Embryonic facial prominence (tissue), 1 donor: ENCODE measurements around the gene SPI1.

Experiments used
- DNase-seq: peaks from one replicate; pipeline ENCODE4 v3.0.0-alpha.2; 2016; ENCODE audit errors: extremely low spot score

SPI1 gene

DNA sequence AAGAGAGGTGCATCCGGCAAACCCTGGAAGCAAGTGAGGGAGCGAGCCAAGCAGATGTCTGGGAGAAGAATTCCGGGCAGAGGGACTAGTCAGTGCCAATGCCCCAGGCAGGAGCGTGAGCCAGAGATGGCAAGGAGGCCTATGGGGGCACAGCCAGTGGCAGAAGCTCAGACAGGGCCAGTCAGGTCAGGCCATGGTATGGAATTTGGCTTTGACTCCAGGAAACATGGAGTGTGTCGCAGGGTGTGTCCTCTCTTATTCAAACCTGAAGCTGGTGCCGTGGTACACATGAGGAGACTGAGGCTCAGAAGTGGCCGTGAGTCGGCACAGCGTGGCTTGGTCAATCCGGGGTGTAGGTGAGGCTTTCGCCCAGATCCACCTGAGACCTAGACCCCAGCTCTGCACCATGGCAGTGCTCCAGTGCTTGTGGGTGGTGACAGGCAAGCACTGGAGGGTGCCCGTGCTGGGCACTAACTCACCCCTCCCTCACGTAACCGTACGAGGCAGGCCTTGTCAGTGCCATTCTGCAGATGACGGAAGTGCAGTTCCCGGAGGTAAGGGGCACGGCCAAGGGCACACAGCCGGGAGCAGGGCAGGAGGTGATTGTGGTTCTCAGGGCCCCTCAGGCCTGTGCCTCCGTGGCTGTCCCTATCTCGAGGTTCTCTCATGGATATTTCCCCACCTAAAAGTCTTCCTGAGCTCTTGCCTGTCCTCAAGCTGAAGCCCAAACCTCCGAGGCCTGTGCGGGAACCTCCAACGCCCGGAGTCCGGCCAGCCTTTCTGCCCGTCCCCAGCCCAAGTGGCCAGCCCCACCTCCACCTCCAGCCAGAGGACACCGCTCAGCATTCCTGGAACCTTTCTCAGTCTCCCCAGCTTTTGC, 10.6 kb upstream of the SPI1 start:
- no peak for DNase-seq

DNA sequence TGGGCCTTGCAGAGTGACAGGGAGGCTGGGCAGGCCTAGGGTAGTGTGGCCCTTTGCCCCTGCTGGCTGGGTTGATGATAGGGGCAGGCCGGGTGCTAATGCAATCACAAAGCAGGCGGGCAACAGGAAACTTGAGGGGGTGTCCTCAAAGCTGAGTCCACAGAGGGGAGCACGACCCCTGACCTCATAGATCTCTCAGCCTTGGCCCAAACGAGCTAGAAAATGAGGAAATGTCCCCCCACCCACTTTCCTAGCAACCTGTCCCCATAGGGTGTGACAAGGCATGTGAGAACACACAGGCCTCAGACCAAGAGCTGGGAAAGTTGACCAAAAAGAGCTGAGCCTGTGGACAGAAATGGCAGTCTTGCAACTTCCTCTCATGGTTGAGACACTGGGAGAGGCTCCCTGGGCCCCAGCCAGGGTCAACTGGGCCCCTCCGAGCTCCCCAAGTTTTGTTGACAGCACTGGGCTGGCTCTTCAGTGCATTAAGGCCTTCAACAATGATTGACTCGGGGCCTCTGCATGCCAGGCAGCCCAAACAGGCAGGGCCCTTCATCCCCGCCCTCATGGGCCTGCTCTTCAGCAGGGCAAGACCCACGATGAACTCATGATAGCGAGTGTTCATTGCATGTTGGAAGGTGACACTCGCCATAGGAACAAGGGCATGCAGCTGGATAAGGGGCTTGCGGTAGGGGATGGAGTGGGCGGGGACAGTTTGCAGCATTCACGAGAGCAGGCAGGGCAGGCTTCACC, 9.8 kb upstream of the SPI1 start:
- DNase-seq = no peak

DNA sequence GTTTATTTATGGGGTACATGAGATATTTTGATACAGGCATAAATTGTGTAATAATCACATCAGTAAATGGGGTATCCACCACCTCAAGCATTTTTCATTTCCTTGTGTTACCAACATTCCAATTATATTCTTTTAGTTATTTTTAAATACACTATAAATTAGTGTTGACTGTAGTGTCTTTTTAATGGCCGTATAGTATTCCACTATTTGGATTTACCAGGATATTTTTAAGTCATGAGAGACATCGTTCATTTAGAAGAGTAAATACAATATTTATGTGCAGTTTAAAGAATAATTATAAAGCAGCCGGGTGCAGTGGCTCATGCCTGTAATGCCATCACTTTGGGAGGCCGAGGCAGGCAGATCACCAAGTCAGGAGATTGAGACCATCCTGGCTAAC, 6.2 kb upstream of the SPI1 start:
- DNase-seq = no peak

DNA sequence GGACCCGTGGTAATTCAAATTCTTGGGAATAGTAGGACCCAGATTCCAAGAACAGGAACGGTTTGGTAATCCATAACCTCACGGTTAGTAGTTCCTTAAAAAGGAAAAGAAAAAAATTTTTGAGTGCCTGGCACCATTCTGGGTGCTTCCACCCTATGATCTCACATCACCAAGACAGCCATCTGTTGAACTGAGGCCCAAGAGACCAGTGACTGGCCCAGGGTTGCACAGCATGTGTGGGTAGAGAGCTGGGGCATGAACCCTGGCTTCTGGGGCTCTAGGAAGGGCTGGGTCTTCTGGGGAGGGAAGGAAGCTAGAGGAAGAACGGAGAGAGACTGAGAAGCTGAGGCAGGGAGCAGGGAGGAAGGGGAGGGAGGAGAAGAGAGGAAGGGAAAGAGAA, 4.7 kb upstream of the SPI1 start:
- no peak for DNase-seq

DNA sequence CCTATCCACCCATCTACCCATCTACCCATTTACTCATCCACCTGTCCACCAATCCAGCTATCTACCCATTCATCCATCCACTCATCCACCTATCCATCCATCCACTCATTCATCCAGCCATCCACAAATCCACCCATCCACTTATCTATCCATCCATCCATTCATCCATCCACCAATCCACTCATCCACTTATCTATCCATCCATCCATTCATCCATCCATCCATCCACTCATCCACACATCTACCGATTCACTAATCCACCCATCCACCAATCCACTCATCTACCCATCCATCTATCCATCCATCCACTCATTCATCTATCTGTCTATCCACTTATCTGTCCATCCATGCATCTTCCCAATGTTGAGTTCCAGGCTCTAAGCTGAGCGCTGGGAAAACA, 1.7 kb upstream of the SPI1 start:
- no peak for DNase-seq

DNA sequence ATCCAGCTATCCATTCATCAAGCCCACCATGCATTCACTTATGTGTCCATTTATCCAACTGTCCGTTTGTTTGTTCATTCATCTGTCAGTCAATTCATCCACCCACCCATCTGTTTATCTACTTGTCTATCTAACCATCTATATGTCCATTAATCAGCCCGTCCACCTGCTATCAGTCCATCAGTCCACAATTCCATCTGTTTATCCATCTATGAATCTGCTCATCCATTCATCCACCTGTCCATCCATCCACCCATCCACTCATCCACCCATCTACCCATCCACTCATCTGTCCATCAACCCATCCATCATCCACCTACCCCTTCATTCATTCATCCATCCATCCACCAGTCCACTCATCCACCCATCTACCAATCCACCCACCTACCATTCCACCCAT, 970 bp upstream of the SPI1 start:
- DNase-seq = no peak

DNA sequence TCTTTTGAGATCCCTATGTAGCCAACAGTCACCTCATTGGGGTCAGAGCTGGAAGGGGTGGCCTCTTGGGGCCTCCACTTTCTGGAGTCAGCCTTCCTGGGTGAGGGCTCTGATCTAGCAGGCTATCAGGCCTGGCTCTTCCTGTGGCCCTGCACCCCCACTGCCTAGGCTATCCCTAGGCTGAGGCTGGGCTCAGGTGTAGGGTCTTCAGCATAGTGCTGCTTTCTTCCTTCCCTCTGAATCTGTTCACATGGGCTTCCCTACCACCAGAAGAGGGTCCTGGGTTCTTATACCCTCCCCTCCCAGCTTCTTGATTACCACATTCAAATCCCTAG, 456 bp upstream of the SPI1 start:
- DNase-seq = no peak

DNA sequence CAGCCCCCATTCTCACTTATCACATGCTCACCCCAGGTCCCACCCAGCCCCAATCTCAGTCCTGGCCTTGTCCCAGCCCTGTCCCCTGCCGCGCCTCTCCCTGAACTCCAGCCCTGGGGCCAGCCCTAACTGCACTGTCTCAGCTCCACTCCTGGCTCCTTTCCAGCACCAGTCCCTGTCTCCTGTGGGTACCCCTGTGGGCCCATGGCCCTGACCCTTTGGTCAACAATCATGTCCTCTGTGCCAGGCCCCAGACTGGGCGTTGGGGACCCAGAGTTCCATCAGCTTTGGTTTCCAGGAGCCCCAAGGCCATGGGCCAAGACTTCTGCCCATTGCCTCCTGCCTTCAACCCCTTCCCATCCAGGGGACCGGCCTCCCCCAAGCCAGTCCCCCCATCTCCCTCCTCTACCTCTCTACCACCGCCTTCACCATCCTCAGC, 757 bp downstream of the SPI1 start:
- no peak for DNase-seq

DNA sequence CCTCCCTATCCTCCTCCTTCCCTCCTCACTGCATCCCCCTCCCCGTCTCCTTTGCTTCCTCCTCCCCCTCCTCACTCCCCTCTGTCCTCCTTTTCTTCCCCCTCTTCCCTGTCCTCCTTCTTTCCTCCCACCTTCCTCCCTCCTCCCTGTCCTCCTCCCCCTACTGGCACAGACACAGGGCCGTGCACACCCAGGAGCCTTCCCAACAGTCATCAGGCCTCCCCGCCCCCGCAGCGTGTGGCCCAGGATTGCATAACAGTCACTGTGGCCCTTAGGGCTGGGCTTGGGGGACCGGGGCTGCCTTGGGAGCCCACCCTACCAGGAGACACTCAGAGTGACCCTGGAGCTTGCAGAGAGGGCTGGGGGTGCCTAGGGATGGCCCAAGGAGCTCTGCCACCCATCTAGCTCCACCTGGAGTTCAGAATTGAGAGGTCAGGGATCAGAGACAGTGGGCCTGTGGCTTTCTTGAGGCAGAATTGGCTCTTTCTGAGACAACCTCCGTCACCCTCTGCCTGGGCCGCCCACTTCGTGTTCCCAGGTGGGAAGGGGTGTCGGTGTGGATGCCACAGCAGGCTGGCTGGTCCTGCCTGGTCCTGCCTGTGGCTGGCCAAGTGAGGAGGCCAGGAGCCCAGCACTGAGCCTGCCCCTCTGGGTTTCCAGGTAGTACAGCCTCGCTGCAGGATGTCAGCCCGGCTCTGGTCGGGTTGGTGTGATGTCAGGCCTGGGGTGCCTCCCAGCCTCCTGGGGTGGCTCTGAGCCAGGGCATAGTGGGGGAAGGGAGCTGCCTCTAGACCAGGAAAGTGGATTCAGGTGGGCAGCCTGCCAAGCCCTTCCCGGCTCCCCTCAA, 1.6 kb downstream of the SPI1 start:
- DNase-seq = no peak

DNA sequence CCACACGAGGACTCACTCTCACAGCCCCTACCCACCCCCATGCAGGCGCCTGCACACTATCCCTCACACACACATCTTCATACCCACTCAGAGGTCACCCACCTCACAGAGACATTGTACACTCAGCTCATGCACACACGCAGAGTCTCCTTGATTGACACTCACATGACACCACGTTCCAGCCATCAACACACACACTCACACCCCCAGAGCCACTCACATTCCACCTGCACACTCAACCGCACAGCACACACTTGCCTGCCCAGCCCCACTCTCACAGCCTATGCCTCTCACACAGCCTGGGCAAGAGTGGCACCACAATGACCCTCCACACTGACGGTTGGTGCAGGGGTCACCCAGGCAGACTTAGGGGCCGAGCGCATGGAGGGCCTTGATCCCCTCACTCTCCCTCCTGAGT, 2.2 kb downstream of the SPI1 start:
- no peak for DNase-seq

DNA sequence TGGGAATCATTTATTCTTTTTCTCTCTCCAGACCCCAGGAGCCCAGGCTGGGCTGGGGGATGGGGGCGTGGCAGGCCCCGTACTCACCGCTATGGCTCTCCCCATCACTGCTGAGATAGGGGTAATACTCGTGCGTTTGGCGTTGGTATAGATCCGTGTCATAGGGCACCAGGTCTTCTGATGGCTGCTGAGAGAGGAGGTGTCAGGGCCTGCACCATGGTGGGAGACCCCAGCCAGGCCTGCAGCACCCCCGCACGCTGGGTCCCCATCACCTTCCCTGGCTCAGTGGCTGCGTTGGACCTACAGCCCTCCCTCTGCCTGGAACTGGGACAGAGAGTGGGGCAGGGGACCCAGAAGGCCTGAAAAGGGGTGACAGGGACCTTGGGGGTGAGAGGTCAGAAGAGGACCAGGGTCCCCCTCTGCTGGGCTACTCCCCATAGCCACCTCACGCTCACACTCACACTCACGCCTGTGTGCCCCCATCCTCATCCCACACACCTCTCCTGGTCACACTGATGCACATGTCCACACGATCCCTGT, 2.7 kb downstream of the SPI1 start:
- DNase-seq = no peak

DNA sequence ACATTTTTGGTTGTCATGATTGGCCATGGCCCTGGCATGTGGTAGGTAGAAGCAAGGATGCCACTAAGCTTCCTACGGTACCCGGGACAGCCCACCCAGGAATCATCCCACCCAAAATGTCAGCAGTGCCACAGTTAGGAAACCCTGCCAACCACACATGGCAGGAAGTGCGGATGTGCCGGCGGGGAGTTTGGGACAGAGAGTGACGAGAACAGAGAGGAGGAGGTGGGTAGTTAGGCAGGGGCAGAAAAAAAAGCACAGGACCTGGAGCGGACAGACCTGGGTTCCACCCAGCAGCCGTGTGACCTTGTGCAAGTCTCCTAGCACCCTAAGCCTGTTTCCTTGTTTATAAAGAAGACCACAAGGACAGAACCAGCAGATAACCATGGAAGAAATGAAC, 3.3 kb downstream of the SPI1 start:
- DNase-seq = no peak

DNA sequence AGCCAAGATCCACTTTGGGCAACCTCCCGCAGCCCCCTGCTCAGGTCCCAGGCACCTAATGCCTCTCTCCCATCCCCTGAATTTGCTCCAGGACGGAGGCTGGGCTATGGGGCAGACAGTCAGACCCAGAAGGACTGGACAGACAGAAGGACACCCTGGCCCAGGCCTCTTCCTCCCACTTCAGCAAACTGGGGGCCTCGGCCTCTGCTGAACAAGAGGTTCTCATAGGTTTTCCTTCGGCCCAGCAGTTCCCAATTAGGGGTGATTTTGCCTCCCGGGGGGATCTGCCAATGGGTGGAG, 3.7 kb downstream of the SPI1 start:
- no peak for DNase-seq

DNA sequence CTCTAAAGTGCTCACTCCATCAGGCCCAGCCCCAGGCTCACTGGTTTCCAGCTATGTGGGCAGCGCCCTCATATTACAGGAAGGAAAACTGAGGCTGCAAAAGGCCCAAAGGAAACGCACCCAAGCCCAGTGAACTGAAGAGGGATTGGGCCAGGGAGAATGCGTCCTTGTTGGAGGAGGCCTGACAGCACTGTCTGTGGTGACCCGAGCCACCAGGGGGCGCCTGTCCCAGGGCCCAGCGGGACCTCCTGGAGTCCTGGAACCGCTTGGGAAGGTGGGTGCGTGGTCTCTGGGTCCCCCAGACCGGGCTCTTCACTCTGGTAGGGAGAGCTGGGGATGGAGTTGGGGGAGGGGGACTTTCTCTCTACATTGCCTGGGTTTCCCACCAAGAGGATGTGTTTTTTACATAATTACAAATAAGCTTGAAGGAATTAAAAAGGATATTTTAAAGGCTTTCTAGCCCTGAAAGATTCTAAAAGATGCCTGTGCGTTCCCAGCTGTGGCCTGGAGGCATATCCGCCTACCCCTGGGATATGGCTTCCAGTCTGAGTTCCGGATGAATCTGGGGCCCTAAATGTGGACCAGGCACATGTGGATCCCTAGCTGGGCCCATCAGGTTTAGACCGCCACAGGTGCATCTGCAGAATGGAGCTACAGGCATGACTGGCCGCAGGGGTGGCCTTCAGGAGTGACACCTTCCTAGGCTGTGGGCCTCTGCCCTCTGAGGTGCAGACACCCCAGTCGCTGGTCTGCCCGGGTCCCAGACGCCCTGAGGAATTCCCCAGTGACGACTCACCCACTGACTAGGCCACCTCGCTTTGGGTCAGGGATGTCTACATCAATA, 4.2 kb downstream of the SPI1 start:
- no peak for DNase-seq

DNA sequence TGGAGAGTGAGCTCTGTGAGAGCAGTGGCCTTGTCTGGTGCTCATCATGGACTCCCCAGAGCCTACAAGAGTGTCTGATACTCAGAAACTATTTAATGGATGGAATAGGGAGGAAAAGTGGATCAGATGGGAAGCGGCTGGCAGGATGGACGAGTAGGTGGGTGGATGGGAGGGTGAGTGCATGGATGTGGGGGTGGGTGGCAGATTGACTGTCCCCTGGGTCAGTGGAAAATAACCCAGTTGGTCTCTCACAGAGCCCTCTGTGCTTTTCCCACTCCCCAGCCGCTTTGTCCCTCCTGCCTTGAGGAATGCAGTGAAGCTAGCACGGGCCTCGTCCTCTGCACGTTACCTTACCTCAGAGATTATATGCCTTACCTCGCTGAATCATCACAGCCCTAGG, 5.9 kb downstream of the SPI1 start:
- DNase-seq = no peak

DNA sequence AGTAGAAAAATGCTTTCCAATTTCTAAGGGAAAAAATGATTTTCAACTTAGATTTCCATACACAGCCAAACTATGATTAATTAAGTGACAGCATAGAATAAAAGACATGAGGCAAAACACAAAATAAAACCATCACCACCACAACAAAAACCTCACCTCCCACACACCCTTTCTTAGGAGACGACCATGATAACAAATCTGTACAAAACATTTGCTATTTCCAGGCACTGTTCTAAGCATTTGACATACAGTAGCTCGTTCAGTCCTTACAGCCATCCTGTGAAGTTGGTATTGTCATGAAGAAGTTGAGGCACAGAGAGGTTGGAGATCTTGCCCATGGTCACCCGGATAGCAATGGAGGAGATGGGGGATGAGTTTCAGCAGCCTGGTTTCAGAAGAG, 8.7 kb downstream of the SPI1 start:
- DNase-seq = no peak

DNA sequence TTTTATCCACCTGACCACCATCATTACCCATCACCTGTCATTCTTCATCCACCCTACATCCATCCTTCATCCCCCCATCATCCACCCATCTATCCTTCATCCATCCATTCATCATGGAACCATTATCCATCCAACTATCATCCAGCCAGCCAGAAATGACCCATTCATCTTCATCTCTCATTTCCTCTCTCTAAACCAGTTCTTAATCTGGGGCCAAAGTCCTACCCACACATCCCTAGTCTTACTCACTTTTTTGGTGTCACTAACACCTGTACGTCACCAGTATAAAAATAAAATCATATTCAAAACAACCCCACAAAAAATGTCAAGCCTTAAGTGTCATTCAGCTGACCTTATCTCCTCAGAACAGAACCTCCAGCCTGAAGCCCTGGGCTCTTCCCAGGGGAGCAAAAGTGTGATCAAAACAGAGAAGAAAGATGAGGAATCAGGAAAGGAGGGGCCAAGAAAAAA, 12.3 kb downstream of the SPI1 start:
- DNase-seq = no peak

DNA sequence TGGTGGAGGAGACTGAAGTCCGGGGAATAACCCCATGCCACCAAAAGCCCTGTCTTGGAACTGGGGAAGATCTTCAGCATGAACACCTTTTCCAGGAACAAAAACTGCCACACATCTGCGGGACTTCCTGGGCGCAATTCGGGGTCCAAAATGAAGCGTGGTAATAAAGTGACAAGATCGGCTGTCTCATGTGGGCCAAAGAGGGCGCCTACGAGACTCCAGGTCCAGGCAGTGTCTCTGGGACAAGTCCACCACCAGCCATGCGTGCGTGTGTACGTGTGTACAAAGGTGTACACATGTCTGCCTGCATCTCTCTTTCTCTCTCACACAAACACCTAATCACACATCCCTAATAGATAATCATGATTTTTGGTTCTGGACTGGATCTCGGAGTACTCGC, 16.9 kb downstream of the SPI1 start:
- no peak for DNase-seq

DNA sequence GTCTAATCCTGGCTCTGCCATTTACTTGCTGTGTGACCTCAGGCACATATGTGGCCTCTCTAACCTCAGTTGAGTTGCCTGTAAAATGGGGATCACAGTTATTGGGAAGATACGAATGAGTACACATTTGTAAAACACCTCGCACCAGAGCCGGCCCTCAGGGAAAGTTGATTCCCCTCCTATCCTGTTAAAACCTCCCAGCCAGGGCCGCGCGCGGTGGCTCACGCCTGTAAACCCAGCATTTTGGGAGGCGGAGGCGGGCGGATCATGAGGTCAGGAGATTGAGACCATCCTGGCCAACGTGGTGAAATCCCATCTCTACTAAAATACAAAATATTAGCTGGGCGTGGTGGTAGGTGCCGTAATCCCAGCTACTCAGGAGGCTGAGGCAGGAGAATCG, 18.0 kb downstream of the SPI1 start:
- no peak for DNase-seq

DNA sequence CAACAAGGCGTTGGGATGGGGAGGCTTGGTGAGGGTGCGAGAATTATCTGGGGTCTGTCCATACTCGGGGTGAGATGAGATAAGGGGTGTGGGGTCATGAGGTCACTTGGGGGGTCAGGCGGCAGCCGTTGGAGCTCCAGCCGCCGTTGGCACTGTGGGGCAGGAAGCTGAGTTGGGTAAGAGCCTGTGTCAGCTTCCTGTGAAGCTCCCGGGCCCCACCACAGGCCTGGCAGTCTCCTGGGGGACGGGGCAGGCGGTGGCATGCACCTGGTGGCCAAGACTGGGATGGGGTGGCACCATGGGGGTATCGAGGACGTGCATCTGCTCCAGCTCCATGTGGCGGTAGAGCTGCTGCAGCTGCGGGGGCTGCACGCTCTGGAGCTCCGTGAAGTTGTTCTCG, 18.8 kb downstream of the SPI1 start:
- no peak for DNase-seq

DNA sequence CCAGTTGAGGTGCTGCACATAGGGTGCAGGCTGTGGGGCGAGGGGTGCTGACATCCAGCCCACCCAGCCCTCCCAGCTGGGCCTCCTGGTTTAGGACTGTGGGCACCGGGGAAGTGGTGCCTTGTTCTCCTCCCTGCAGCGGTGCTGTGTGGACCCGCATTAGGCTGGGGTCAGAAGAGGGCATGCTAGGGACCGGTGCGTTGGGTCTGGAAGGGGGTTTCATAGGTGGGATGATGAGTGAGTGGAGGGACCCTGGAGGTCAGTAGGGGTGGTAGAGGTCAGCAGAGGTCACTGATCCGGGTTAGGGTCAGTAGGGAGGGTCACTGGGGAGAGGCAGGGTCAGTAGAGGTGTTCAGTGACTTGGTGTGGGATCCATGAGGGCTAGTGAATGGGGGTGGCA, 19.2 kb downstream of the SPI1 start:
- DNase-seq = no peak

DNA sequence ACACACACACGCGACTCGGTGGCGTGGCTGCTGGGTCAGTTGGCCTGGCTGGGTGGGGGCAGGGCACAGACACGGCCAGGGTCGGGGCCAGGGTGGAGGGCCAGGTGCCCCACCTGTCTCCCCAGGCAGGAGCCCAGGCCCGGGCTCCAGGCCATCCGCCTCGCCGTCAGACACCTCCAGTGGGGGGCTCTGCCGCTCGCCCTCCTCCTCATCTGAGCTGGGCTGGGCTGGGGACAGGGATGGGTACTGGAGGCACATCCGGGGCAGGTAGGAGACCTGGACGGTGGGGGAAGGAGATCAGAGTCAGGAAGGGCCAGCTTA, 19.7 kb downstream of the SPI1 start:
- no peak for DNase-seq
